A549 (cell line): ENCODE measurements around the gene RBBP9. TPM values are rescaled to one million over a fixed set of nuclear protein-coding genes. Genes with fewer than 3 reads are reported as not detected.

Source experiments
- ATAC-seq, 2 experiments: fragments of 200-7000 bp in 1 of 2; fragments of >200 bp in 1 of 2; cut with Nextera tagmentation in 1 of 2; cut with Tn5 transposase in 1 of 2; 3 replicates each; pipeline versions ENCODE4 v1.8.0 to v1.9.1; 2018 to 2020; ENCODE audit warnings: mild to moderate bottlenecking in 1 of 2, moderate library complexity in 1 of 2
- CTCF ChIA-PET: fragments of 300-600 bp; sonication (Branson Sonifier 250); formaldehyde crosslinking; extraction: SDS; loops from one replicate; lab custom pipeline; 2021; ENCODE audit warnings: antibody characterized with exemption, inconsistent platforms; lab: Yijun Ruan, JAX
- POLR2A ChIA-PET: fragments of 350-600 bp; formaldehyde crosslinking; extraction: SDS; loops from one replicate; lab custom pipeline; 2021; ENCODE audit warnings: antibody characterized with exemption, inconsistent platforms; lab: Yijun Ruan, JAX
- DNase-seq, 2 experiments: peaks; one replicate each; pipeline versions ENCODE4 v3.0.0 to v3.0.0-alpha.2; 2011 to 2016; ENCODE audit warnings: low read depth in 1 of 2, low spot score in 1 of 2
- FAIRE-seq: peaks from 2 replicates; lab custom pipeline; 2011; peaks lifted over from hg19 to GRCh38; lab: Jason Lieb, UNC
- H3K27ac ChIP-seq, 2 experiments: fragments of >200 bp; sonication (Bioruptor Twin); formaldehyde crosslinking; 3 replicates each; pipeline ENCODE4 v1.5.1; 2016 to 2017
- H3K4me1 ChIP-seq: fragments of >200 bp; sonication (Bioruptor Twin); formaldehyde crosslinking; 3 replicates; pipeline ENCODE4 v1.6.1; 2016
- H3K4me2 ChIP-seq: fragments of >200 bp; sonication (Bioruptor Twin); formaldehyde crosslinking; 3 replicates; pipeline ENCODE4 v1.6.1; 2016
- H3K4me3 ChIP-seq: fragments of >200 bp; sonication (Bioruptor Twin); formaldehyde crosslinking; 3 replicates; pipeline ENCODE4 v1.5.1; 2016
- H3K9me3 ChIP-seq: fragments of >200 bp; sonication (Bioruptor Twin); formaldehyde crosslinking; 3 replicates; pipeline ENCODE4 v1.6.1; 2016
- BHLHE40 ChIP-seq: IDR thresholded peaks from 2 replicates; pipeline ENCODE4 v1.6.1; 2012; ENCODE audit warnings: low read depth, low read length, inconsistent platforms
- CBX2 ChIP-seq: fragments of 200-600 bp; sonication (generic); IDR thresholded peaks from 2 replicates; pipeline ENCODE4 v1.6.1; 2016; ENCODE audit warnings: low read depth, mild to moderate bottlenecking, borderline replicate concordance
- CBX8 ChIP-seq: fragments of 200-600 bp; sonication (generic); IDR thresholded peaks from 2 replicates; pipeline ENCODE4 v1.6.1; 2016
- CEBPB ChIP-seq, 2 experiments: fragments of >200 bp in 1 of 2; sonication (Bioruptor Twin) in 1 of 2; formaldehyde crosslinking in 1 of 2; IDR thresholded peaks; 2 replicates each; pipeline ENCODE4 v1.6.1; 2012 to 2016
- ESRRA ChIP-seq: fragments of 150-350 bp; IDR thresholded peaks from 2 replicates; pipeline ENCODE4 v1.6.1; 2014; ENCODE audit warnings: mild to moderate bottlenecking, low read length, borderline replicate concordance
- FOXS1 ChIP-seq: fragments of 250-450 bp; sonication (Bioruptor Pico); IDR thresholded peaks from 2 replicates; pipeline ENCODE4 v1.5.0; 2020; ENCODE audit warnings: mild to moderate bottlenecking, moderate library complexity
- GATA3 ChIP-seq: IDR thresholded peaks from 2 replicates; pipeline ENCODE4 v1.6.1; 2012; ENCODE audit warnings: borderline replicate concordance
- HEYL ChIP-seq: fragments of 250-450 bp; sonication (Bioruptor Pico); IDR thresholded peaks from 2 replicates; pipeline ENCODE4 v1.8.0; 2021; ENCODE audit warnings: mild to moderate bottlenecking, moderate library complexity
- HOXB13 ChIP-seq: fragments of 250-450 bp; sonication (Bioruptor Pico); IDR thresholded peaks from 2 replicates; pipeline ENCODE4 v1.5.0; 2020; ENCODE audit warnings: low read depth, mild to moderate bottlenecking, moderate library complexity
- JUN ChIP-seq, 2 experiments: fragments of >200 bp; sonication (Bioruptor Twin); formaldehyde crosslinking; IDR thresholded peaks; 2 replicates in 1 of 2; 3 replicates in 1 of 2; pipeline ENCODE4 v1.6.1; 2016 to 2017
- JUNB ChIP-seq: fragments of >200 bp; sonication (Bioruptor Twin); formaldehyde crosslinking; IDR thresholded peaks from 2 replicates; pipeline ENCODE4 v1.6.1; 2016
- MAFK ChIP-seq: fragments of 450-650 bp; IDR thresholded peaks from 2 replicates; pipeline ENCODE4 v1.6.1; 2014; ENCODE audit not compliant: partially characterized antibody
- MAZ ChIP-seq: fragments of 150-350 bp; IDR thresholded peaks from 2 replicates; pipeline ENCODE4 v1.6.1; 2014; ENCODE audit warnings: antibody characterized with exemption, low read depth, low read length, borderline replicate concordance
- MYC ChIP-seq: IDR thresholded peaks from 2 replicates; pipeline ENCODE4 v1.6.1; 2012; ENCODE audit warnings: mild to moderate bottlenecking, inconsistent platforms, low read length, improper control_type of control experiment, borderline replicate concordance
- NR3C1 ChIP-seq: fragments of >200 bp; sonication (Bioruptor Twin); formaldehyde crosslinking; IDR thresholded peaks from 3 replicates; pipeline ENCODE4 v1.6.1; 2017
- POLR2A ChIP-seq: IDR thresholded peaks from 2 replicates; pipeline ENCODE4 v1.6.1; 2012; ENCODE audit warnings: mild to moderate bottlenecking, low read length
- POLR2AphosphoS2 ChIP-seq: conservative IDR thresholded peaks from 2 replicates; pipeline ENCODE4 v1.6.1; 2012; ENCODE audit warnings: low read length, improper control_type of control experiment, inconsistent platforms
- RARB ChIP-seq: fragments of 250-450 bp; sonication (Bioruptor Pico); IDR thresholded peaks from 2 replicates; pipeline ENCODE4 v1.8.0; 2021; ENCODE audit warnings: mild to moderate bottlenecking, moderate library complexity
- RCOR1 ChIP-seq: fragments of 150-350 bp; IDR thresholded peaks from 2 replicates; pipeline ENCODE4 v1.6.1; 2014; ENCODE audit warnings: antibody characterized with exemption, low read length, low read depth
- RFX5 ChIP-seq: fragments of 450-650 bp; IDR thresholded peaks from 2 replicates; pipeline ENCODE4 v1.7.1; 2014; ENCODE audit warnings: antibody characterized with exemption, mild to moderate bottlenecking, moderate library complexity
- SMC3 ChIP-seq: fragments of >200 bp; sonication (Bioruptor Twin); formaldehyde crosslinking; IDR thresholded peaks from 3 replicates; pipeline ENCODE4 v1.6.1; 2018; ENCODE audit warnings: inconsistent platforms
- TFCP2L1 ChIP-seq: fragments of 250-450 bp; sonication (Bioruptor Pico); IDR thresholded peaks from 2 replicates; pipeline ENCODE4 v1.5.0; 2021; ENCODE audit warnings: mild to moderate bottlenecking
- TP53 ChIP-seq: fragments of 250-450 bp; sonication (Bioruptor Pico); IDR thresholded peaks from 2 replicates; pipeline ENCODE4 v1.5.0; 2021; ENCODE audit warnings: mild to moderate bottlenecking, moderate library complexity
- ZC3H11A ChIP-seq: fragments of 450-650 bp; IDR thresholded peaks from 2 replicates; pipeline ENCODE4 v1.6.1; 2014; ENCODE audit warnings: antibody characterized with exemption, mild to moderate bottlenecking
- ZNF302 ChIP-seq: fragments of 250-450 bp; sonication (Bioruptor Pico); IDR thresholded peaks from 2 replicates; pipeline ENCODE4 v1.9.0; 2021; ENCODE audit warnings: inconsistent platforms, mild to moderate bottlenecking, moderate library complexity
- WGBS: methylation state at CpG from one replicate; pipeline ENCODE4 v1.1.6; 2017; ENCODE audit errors: missing lambda C conversion rate; 5-methylcytosine and 5-hydroxymethylcytosine counted together
- polyA plus RNA-seq, 4 experiments: library from polyadenylated mRNA; depleted of rRNA in 3 of 4; stranded (reverse); fragments of >200 nt; fragmentation: RNase III in 1 of 4; extraction: RNeasy Plus Mini Kit Qiagen cat#74134 plus additional on column Dnase treatment in 1 of 4; gene quantifications; 2 replicates in 3 of 4; 3 replicates in 1 of 4; pipeline ENCODE4 v1.2.3, GENCODE V29; 2011 to 2017
- TF ChIP-seq, protein P1 (sequence below): fragments of 450-650 bp; IDR thresholded peaks from 2 replicates; pipeline ENCODE4 v1.6.1; 2014; ENCODE audit warnings: antibody characterized with exemption
- TF ChIP-seq, protein P2 (sequence below): IDR thresholded peaks from 2 replicates; pipeline ENCODE4 v1.6.1; 2012
- TF ChIP-seq, protein P3 (sequence below): fragments of 250-450 bp; sonication (Bioruptor Pico); IDR thresholded peaks from 2 replicates; pipeline ENCODE4 v1.5.0; 2021; ENCODE audit warnings: mild to moderate bottlenecking, moderate library complexity, borderline replicate concordance
- TF ChIP-seq, protein P4 (sequence below): fragments of >200 bp; sonication (Bioruptor Twin); formaldehyde crosslinking; IDR thresholded peaks from 3 replicates; pipeline ENCODE4 v1.6.1; 2016

RBBP9 gene
- polyA plus RNA-seq, 2 of the 4 experiments (the other 2 are of a cell fraction) = 20.7 to 41.1 TPM

DNA sequence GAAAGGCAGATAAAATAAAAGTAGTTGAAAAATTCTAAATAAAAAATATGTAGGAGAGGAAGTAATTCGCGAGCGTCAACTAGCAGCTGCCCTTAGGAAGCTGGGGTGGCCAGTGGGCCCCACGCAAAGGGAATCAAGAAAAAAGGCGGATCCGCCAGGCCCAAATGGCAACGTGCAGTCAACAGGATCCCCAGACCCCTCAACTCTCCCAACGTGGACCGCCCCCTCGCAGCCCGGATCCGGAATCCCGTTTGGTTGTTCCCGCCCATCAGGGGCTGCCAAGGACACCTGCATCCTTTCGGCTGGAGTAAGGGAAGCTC, 30.5 kb downstream of the RBBP9 start:
- Histone ChIP-seq H3K4me2 (peak overlapping the region; percentile 87), H3K4me1 (peaks cover 21% of the 10 kb centered on the region), H3K4me3 (peak overlapping the region; percentile 76), H3K27ac (peak overlapping the region; percentile 85 to 86), H3K9me3 (no peaks in the 10 kb centered on the region)
- peak in 1 of 2 experiments; percentile 84 for DNase-seq
- under 1% methylated on average over 15 of the region's 15 CpGs for WGBS
- no peak for FAIRE-seq
- TF ChIP-seq CEBPB (IDR thresholded peaks at IDR 0.05) (no peak), POLR2AphosphoS2 (no peak), ZNF302 (CRISPR knock-in tag) (no peak), CBX2 (no peak), MAZ (no peak), ZC3H11A (no peak), NR3C1 (no peak), CBX8 (no peak), FOXS1 (no peak), TP53 (CRISPR knock-in tag) (no peak), ESRRA (no peak), HEYL (CRISPR knock-in tag) (no peak), TFCP2L1 (CRISPR knock-in tag) (no peak), GATA3 (no peak), SMC3 (no peak), MAFK (no peak), POLR2A (peak; percentile 74), MYC (no peak)
- TF ChIP-seq, protein P1, sequence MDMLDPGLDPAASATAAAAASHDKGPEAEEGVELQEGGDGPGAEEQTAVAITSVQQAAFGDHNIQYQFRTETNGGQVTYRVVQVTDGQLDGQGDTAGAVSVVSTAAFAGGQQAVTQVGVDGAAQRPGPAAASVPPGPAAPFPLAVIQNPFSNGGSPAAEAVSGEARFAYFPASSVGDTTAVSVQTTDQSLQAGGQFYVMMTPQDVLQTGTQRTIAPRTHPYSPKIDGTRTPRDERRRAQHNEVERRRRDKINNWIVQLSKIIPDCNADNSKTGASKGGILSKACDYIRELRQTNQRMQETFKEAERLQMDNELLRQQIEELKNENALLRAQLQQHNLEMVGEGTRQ = no peak
- TF ChIP-seq, protein P2, sequence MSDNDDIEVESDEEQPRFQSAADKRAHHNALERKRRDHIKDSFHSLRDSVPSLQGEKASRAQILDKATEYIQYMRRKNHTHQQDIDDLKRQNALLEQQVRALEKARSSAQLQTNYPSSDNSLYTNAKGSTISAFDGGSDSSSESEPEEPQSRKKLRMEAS = 0 out of 2 replicates have a peak, but pooled peaks have one; percentile 50
- TF ChIP-seq, protein P3, sequence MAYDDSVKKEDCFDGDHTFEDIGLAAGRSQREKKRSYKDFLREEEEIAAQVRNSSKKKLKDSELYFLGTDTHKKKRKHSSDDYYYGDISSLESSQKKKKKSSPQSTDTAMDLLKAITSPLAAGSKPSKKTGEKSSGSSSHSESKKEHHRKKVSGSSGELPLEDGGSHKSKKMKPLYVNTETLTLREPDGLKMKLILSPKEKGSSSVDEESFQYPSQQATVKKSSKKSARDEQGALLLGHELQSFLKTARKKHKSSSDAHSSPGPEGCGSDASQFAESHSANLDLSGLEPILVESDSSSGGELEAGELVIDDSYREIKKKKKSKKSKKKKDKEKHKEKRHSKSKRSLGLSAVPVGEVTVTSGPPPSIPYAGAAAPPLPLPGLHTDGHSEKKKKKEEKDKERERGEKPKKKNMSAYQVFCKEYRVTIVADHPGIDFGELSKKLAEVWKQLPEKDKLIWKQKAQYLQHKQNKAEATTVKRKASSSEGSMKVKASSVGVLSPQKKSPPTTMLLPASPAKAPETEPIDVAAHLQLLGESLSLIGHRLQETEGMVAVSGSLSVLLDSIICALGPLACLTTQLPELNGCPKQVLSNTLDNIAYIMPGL (CRISPR knock-in tag) = no peak
- TF ChIP-seq, protein P4, sequence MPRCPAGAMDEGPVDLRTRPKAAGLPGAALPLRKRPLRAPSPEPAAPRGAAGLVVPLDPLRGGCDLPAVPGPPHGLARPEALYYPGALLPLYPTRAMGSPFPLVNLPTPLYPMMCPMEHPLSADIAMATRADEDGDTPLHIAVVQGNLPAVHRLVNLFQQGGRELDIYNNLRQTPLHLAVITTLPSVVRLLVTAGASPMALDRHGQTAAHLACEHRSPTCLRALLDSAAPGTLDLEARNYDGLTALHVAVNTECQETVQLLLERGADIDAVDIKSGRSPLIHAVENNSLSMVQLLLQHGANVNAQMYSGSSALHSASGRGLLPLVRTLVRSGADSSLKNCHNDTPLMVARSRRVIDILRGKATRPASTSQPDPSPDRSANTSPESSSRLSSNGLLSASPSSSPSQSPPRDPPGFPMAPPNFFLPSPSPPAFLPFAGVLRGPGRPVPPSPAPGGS = 0 out of 3 replicates have a peak, but pooled peaks have one; percentile 51
- ATAC-seq = peak; percentile 84 to 88
- ChIA-PET CTCF (interaction anchor here (1.2 kb wide), 1 partner anchor 9 kb away, joined by 4 read pairs; no protein-coding TSS in a partner anchor), POLR2A (interaction anchor here (0.6 to 3.0 kb wide), 14 partner anchors 8 to 178 kb away, joined by 3 to 48 read pairs (median 4); partner anchors contain the start of genes RBBP9, SEC23B and ZNF133)

DNA sequence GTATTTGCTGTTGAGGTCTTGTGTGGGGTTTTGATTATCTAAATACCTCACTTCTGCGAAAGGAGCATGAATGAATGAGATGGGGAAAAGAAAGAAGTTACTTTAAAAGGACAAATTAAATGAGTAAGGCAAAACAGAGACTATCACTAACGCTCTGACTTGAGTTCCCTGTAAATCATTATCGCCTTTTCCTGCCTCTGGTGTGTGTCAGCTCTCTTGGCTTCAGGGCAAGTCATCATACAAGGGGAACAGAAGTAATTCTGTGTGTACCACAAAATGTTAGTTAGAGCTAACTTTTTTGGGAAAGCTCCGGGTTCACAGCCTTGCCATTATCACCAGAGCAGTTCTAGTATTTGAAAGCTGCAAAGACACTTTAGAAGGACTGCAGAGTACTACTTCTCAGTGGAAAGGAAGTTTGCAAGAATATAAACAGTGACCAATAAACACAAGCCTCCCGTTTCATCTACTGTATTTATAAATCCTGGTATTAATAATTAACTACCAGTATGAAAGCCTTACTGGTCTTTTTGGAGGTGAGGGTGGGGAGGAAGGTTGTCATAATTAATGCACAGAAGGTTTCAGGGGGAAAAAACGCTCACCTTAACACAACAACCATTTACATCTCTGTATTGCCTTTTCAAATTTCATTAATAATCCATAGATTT, 31.4 kb downstream of the RBBP9 start:
- Histone ChIP-seq H3K4me2 (peak overlapping the region; percentile 87), H3K9me3 (no peaks in the 10 kb centered on the region), H3K4me3 (peak overlapping the region; percentile 76), H3K27ac (peak overlapping the region in 1 of 2 experiments; percentile 85; a peak in 2 of 6 replicates), H3K4me1 (peaks cover 21% of the 10 kb centered on the region)
- TF ChIP-seq HEYL (CRISPR knock-in tag) = no peak
- no peak for TF ChIP-seq HOXB13 (CRISPR knock-in tag)
- TF ChIP-seq RCOR1 = no peak
- no peak for TF ChIP-seq NR3C1
- TF ChIP-seq BHLHE40 = no peak
- no peak for TF ChIP-seq RFX5
- TF ChIP-seq POLR2AphosphoS2 = no peak
- TF ChIP-seq RARB (CRISPR knock-in tag) = no peak
- no peak for TF ChIP-seq JUN (IDR thresholded peaks at IDR 0.05)
- TF ChIP-seq JUNB = no peak
- DNase-seq (peak in 1 of 2 experiments; percentile 25), FAIRE-seq (no peak), ATAC-seq (no peak)
- ChIA-PET CTCF (no interaction called here), POLR2A (interaction anchor here (2.2 to 3.0 kb wide), 2 partner anchors 31 to 42 kb away, joined by 20 to 48 read pairs; partner anchors contain the start of genes RBBP9 and SEC23B)
- WGBS = 20% methylated on average over 6 of the region's 6 CpGs
